AG10803 (cell line): ENCODE measurements around the gene SEC14L5.

Source experiments
- DNase-seq: peaks from one replicate; pipeline ENCODE4 v3.0.0; 2010; ENCODE audit warnings: low read depth
- H3K4me3 ChIP-seq: 2 replicates; pipeline ENCODE4 v1.5.1; 2011; ENCODE audit warnings: mild to moderate bottlenecking, low read length, control low read depth
- CTCF ChIP-seq: conservative IDR thresholded peaks from 2 replicates; pipeline ENCODE4 v1.5.1; 2011; ENCODE audit warnings: mild to moderate bottlenecking, low read length, control low read depth, inconsistent platforms

SEC14L5 gene

GRCh38 chr16:5066511-5066910, 108.4 kb downstream of the SEC14L5 start:
- no peak for DNase-seq
- TF ChIP-seq CTCF = no peak
- H3K4me3 ChIP-seq = no peak overlapping the region
